ENCODE results near the gene BCLAF1.
"Not testable (repeated sequence)": the region's sequence is repeated elsewhere in the genome, so short reads cannot be mapped to it uniquely, and the experiment has no call there.

The BCLAF1 gene

GRCh38 chr6:136289579-136290409, at the start of gene BCLAF1:
TSS of gene BCLAF1 (minus strand) at chr6:136289846. CDS start at chr6:136279866, 9,980 bp downstream.
- peak; percentile 100 for DNase-seq

DNA sequence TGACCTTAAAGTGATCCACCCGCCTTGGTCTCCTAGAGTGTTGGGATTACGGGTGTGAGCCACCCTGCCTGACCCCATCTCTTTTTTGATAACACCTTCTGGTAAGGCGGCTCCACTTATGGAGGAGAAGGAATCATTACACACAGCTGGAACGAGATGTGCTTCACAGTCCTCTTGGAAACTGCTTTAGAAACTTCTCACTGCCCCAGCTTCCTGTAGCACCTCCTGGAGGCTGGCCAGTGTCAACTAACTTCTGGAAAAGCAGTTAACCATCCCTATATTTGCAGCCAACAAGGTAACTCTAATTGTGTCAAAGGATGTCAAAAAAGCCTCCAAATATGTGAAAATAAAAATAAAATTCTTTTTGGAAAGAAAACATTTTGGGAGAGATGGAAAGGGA, 48.8 kb upstream of the BCLAF1 start:
- no peak for DNase-seq

DNA sequence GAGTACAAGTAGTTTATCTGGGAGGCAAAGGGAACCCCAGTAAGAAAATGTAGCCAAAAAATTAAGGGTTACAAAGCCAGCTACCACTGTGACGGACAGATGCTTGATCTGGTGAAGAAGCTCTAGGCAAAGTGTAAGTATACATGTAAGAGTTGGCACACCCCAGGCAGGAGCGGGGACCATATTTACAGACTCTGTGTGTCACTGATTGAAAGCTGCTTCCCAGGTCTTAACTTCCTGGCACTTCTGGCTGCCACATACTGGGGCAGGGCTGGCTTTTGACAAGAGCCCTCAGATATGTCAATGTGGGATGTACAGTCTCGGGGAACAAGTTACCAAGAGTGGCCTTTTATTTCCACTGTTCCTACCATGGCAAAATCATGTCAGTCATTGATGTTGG, 48.0 kb upstream of the BCLAF1 start:
- no peak for DNase-seq

DNA sequence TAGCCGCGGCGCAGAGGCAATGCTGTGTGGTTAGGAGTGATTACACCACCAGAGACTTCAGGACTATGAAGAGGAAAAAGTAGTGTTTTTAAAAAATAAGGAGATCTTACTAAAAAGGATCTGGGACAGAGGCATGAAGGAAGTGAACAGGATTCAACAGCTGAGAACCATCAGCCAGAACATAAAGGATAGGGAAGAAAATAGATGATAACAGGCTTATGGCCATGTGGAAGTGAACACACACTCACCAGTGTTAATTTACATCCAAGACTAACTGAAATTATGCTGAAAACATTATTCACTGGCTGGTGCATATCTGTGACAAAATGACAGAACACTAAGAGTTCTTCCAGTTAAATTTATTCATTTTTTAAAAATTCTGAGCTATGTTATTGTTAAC, 47.5 kb upstream of the BCLAF1 start:
- DNase-seq: no peak

DNA sequence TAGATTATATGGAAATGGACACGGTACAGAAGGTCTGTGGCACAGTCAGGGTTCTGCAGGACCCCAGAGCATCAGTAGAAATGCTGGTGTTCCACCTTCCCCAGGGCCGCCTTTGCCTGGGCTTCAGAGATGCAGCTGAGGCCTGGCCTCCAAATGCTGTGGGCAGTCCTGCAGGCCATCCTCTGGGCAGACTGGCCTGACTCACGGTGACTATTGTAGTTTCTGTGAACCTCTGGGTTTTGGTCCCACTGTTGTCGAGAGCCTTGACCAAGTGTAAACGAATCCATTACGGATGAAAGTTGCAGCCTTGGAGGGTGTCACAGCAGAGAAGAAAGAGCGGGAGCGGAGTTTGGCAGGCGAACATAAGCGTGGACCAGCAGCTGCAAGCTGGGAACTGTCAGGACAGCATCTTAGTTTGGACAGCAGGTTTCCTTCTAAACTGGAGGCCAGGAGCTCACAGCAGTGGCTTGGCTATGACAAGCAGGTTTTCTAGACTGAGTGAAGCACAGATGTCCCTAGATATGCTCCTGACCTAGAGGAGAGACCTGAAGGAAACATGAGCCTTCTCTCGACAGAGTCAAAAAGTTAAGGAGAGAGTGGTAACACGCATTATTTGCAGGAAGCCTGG, 46.2 kb upstream of the BCLAF1 start:
- DNase-seq: peak; percentile 49

- DNase-seq: no peak
Observed at GRCh38 chr6:136334853-136335252, 45.2 kb upstream of the BCLAF1 start.

DNA sequence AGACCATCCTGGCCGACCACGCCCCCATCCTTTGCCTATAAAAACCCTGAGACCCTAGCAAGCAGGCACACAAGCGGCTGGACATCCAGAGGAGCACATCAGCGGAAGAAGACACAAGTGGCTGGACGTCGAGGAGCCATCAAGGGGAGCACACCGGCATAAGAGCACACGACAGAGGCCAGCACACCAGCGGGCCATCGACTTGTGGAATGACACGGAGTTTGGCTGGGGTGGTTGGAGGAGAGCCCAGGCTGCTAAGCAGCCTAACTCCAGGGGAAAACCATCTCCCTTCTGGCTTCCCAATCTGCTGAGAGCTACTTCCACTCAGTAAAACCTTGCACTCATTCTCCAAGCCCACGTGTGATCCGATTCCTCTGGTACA, 44.8 kb upstream of the BCLAF1 start:
- DNase-seq: no peak

- no peak for DNase-seq
Observed at GRCh38 chr6:136333824-136334464, 44.3 kb upstream of the BCLAF1 start.

- no peak for DNase-seq
Observed at GRCh38 chr6:136331461-136331860, 41.8 kb upstream of the BCLAF1 start.

GRCh38 chr6:136330634-136331033, 41.0 kb upstream of the BCLAF1 start:
- no peak for DNase-seq

DNA sequence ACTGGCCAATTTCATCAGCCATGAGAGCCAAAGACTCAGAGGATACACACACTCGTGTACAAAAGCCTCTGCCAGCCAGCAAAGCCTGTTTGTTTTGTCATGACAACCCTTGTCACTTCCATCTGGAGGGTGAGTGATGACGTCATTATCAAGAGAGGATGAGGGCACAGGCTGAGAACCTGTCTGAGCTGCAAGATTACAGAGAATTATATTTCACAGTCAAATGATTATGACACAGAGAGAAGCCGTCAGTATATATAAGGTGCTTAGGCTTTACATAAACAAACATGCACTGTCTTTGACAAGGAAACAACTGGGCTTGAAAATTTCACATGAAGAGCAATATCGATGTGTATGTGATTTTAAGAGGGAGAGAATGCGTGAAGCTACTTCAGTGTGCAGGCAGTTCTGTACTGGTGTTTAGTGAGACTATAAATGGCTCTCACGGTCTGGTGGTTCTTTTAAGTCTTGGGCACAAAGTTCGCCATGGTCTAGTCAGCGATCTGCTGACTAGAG, 36.5 kb upstream of the BCLAF1 start:
- DNase-seq: no peak

- peak; percentile 66 for DNase-seq
Observed at GRCh38 chr6:136324686-136325380, 35.2 kb upstream of the BCLAF1 start.

DNA sequence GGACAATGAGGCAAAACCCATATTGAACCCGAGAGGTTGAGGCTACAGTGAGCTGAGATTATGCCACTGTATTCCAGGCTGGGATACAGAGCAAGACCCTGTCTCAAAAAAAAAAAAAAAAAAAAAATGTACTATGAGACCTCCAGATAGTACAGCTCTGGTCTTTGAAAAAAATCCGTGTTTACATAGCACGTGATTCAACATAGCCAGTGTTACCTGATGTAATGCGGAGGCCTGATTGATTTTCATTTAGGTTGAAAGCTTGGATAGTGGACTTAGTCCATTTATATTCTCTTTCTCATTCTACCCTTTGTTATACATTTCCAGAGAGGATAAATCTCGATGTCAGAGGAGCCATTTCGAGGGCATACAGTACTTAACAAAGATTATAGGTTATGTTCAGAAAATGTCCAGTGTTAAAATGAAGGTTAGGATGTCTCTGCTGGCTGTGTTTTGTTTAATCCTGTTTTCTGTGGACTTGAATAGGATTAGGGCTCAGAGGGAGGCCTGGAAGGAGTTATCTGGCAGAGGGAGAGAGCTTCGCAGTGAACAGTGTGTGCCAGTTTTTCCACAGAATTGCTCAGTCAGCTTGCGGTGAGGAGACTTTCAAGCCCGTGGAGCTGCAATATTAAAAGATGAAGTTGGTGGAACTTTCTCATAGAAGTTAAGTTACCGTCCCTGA, 33.9 kb upstream of the BCLAF1 start:
- peak; percentile 71 for DNase-seq

GRCh38 chr6:136319732-136320131, 30.1 kb upstream of the BCLAF1 start:
- no peak for DNase-seq

DNA sequence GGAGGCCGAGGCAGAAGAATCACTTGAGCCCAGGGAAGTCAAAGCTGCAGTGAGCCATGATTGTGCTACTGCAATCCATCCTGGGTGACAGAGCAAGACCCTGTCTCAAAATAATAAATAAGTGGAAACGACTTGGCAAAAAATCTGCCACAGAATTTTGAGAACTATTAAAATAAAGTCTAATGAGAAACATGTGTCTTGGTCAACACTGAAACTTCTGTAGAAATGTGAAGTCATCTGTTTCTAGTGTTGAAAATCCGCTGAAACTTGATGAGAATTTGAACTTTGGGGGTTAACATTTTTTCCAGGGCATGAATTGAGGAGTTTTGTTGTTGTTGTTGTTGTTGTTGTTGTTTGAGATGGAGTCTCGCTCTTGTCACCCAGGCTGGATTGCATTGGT, 29.0 kb upstream of the BCLAF1 start:
- DNase-seq: no peak

GRCh38 chr6:136317971-136318370, 28.3 kb upstream of the BCLAF1 start:
- DNase-seq: no peak

DNA sequence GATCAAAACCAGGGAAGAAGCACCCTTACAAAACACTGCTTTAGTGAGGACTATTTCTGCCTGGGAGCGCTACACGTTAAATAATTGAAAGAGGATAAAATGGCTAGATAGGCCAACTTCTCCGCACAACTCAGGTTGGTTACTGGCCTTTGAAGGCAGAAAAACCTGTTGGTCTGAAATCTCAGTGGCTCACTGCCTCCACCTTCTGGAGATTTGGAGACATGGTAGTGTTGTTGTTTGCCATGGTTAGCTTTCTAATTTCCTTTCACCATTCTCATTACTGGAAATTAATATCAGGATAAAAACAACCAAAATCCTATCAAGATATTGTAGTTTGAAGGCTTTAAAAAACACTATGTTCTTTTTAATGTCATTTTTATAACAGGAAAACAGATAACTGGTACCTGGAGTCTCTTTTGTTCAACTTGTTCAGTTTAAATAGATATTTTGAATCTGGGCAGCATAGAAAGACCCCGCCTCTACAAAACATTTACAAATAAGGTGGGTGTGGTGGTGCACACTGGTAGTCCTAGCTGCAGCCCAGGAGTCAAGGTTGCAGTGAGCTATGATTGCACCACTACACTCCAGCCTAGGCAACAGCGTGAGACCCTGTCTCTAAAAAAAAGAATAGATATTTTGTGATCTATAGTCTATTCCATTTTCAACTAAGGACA, 27.5 kb upstream of the BCLAF1 start:
- DNase-seq: peak; percentile 36

- DNase-seq: no peak
Observed at GRCh38 chr6:136315594-136315993, 25.9 kb upstream of the BCLAF1 start.

DNA sequence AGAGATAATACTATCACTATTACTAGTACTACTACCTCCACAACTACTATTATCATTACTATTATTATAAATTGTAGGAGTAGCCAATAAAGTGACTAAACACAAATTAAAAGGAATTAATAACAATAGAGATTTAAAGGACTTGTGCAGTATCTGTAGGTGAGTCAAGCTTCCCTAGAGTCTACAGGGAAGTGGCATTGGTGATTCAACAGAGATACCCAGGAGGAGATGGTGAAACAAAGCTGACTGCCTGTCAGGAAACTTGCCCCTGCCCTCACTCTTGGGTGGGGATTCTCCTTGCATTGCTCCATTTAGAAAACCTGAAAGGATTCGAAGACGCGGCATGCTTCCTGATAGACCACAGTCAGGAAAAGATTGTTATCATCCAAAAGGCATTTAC, 23.3 kb upstream of the BCLAF1 start:
- no peak for DNase-seq

DNA sequence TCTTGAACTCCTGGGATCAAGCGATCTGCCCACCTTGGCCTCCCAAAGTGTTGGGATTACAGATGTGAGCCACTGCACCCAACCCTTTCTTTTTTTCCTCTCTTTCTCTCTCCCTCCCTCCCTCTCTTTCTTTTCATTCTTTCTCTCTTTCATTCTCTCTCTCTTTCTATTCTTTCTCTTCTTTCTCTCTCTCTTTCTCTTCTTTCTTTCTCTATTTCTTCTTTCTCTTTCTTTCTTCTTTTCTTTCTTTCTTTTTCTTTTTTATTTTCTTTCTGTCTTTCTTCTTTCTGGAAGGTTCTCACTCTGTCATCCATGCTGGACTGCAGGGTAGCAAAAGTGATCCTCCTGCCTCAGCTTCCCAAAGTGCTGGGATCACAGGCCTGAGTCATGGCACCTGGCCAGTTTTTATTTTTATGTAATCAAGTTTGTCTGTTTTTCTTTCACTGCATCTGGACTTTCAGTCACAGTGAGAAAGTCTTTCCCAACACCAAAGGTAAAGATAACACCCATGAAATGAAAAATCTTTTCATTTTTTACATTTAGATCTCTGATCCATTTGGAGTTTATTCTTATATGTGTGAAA, 20.2 kb upstream of the BCLAF1 start:
- DNase-seq: no peak

DNA sequence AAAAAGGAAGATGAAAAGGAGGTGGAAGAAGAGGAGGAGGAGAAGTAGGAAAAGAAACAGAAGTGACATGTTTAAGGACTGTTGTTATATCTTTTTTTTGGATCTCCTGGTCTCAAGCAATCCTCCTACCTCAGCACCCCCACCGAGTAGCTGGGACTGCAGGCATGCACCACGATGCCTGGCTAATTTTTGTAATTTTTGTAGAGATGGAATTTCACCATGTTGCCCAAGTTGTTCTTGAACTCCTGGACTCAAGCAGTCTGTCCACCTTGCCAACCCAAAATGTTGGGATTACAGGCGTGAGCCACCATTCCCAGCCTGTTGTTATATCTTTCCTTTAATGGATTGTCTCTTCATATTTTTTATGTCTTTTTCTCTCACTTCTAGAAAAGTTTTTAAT, 19.5 kb upstream of the BCLAF1 start:
- no peak for DNase-seq

DNA sequence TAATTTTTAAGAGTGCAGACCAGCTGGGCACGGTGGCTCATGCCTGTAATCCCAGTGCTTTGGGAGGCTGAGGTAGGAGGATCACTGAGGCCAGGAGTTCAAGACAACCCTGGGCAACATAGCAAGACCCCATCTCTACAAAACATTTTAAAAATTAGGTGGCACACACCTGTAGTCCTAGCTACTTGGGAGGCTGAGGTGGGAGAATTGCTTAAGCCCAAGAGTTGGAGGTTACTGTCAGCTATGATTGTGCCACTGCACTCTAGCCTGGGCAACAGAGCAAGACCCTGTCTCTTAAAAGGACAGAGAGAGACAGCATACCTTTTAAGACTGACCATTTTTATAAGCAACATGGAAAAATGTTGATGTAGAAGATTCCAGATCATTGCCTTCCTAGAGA, 18.8 kb upstream of the BCLAF1 start:
- DNase-seq: not testable (repeated sequence)
